ENCODE data around the gene KPTN.

KPTN gene

DNA sequence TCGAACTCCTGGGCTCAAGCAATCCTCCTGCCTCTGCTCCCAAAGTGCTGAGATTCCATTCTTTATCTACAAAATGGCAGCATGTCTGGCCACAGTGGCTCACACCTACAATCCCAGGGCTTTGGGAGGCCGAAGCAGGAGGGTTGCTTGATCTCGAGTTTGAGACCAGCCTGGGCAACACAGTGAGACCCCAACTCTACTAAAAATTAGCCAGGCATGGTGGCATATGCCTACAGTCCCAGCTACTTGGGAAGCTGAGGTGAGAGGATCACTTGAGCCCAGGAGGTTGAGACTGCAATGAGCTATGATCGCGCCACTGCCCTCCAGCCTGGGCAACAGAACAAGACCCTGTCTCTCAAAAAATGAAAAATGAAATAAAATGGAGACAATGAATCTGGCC is 24.7 kb upstream of the KPTN start:
- no peak for DNase-seq

DNA sequence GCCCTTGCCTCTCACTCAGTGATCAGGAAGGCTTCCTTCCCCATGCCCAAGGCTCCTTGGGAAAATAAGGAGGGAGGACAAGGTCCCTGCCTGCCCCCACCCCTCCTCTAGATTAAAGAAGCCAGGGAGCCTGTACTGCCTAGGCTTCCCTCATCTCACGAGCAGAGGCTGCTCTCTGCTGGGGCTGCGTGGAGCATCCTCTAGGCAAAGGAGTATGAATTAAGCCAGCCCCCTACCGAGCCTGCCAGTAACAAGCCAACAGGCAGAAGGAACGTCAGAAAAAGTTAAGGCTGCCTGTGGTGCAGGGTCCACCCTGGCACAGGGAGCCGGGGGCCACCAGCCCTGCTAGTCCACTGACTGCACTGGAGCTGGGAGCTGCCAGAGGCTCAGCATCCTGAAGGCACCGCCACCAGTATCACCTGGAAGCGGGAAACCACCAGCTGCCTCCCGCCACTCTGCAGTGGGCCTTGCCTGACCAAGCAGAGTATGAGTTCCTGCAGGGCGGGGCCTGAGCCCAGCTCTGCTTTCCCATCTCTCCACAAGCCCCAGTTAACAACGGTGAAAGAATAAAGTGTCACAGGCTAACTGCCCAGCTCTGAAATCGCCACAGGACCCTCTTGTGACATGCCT is 24.0 kb upstream of the KPTN start:
- DNase-seq = no peak

- DNase-seq = no peak
Observed at GRCh38 chr19:47507012-47507411, 23.0 kb upstream of the KPTN start.

DNA sequence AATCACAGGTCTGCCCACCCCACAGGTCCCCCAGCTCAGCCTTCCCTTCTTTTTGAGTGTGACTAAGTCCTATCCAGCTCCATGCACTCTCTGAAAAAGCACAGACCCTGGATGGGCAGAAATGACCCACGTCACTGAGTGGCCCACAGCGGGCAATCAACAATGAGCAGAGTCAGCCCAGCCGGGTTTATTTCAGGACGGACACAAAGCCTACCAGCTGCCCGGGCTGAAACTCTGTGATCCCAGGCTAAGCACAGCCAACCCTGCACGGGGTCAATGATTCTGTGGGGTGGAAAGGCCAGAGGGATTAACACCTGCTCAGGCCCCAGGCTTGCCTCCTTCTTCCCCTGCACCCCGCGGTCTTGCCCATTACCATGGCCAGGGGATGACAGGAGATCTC is 22.4 kb upstream of the KPTN start:
- no peak for DNase-seq

GRCh38 chr19:47505506-47505905 is 21.5 kb upstream of the KPTN start:
- no peak for DNase-seq

DNA sequence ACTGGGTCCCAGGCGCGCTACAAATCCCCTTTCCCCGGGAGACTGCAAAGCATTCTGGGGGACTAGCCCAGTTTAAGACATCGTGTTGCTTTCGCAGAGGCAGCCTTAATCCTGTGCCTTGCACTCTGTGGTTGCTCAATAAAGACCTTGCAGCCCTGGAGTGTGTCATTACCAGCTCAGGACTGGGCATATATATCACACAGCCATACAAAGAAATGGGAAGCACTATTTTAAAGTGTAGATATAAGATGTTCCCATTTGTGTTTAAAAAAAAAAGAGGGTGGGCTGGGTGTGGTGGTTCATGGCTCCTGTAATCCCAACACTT is 19.8 kb upstream of the KPTN start:
- no peak for DNase-seq

GRCh38 chr19:47503130-47503825 is 19.3 kb upstream of the KPTN start:
- DNase-seq = no peak

DNA sequence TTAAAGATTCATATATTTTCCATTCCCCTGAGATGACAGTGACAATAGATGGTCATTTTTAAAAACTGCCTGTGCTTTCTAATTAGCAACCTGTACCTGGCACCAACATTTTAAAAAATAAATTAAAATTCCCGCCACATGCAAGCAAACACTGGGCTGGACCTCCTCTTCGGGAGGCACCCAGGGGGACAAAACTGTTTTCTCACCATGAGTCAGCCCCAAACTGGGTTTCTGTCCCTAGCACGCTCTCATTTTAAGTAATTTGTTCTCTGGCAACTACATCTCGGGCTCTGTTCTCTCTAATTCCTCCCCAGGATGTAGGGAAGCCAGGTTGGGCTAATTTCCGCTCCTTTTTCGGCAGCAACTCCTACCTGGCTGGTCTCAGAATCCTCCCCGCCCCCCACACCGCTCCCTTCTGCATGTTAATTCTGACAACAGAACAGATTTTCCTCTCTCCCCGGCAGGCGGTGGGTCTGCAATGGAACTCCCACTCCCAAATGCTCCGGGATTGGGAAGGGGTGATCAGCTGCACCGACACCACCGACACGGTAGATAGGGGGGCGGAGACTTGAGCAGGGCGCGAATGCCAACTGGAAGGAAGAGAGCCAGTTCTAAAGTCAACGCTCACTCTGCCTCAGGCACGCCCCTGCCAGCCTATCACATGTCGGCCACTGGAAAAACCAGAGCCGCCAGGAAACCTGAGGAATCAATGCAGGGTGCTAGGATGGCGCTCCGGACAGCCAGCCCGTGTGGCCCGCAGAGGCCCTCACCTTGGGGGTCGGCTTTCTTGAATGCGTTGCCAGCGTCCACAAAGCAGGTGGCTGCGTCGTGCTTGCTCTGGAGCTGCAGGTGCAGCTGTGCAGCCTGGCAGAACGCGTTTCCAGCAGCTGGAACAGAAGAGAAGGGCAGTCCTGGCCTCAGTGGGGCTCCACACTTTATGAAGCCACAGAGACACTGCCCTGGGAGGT is 16.1 kb upstream of the KPTN start:
- DNase-seq = no peak

- DNase-seq = no peak
Observed at GRCh38 chr19:47499371-47499770, 15.4 kb upstream of the KPTN start.

GRCh38 chr19:47498561-47498960 is 14.5 kb upstream of the KPTN start:
- no peak for DNase-seq

DNA sequence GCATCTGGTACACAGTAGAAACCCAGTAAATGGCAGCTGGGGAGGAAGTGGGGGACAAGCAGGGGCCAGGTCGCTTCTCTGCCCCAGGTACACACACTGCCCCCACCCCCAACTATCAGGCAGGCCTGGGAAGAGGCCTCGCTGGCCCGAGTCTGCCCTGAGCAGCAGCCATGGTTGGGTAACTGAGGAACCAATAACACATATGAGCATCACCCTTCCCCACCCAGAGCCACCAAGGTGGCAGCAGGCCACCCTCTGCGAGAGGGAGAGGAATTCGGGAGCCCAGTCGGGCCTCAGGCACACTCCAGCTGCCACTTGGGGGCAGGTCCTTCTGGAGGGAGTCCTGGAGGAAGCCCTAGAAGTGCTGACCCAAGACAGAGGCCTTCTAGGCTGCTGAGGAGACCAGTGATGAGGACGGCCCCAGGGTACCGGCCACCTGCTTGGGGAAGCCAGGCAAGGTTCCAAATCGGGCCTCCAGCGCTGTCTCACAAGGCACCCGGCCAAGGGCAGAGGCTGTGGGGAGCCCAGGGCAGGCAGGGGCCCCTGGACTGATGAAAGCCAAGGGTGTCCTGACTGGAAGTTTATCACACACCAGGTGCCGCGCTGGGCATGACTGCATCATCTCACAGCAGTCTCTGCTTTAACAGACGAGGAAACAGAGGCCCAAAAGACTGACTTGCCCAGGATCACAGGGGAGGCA is 14.0 kb upstream of the KPTN start:
- DNase-seq = no peak

- DNase-seq = no peak
Observed at GRCh38 chr19:47497050-47497766, 13.2 kb upstream of the KPTN start.

DNA sequence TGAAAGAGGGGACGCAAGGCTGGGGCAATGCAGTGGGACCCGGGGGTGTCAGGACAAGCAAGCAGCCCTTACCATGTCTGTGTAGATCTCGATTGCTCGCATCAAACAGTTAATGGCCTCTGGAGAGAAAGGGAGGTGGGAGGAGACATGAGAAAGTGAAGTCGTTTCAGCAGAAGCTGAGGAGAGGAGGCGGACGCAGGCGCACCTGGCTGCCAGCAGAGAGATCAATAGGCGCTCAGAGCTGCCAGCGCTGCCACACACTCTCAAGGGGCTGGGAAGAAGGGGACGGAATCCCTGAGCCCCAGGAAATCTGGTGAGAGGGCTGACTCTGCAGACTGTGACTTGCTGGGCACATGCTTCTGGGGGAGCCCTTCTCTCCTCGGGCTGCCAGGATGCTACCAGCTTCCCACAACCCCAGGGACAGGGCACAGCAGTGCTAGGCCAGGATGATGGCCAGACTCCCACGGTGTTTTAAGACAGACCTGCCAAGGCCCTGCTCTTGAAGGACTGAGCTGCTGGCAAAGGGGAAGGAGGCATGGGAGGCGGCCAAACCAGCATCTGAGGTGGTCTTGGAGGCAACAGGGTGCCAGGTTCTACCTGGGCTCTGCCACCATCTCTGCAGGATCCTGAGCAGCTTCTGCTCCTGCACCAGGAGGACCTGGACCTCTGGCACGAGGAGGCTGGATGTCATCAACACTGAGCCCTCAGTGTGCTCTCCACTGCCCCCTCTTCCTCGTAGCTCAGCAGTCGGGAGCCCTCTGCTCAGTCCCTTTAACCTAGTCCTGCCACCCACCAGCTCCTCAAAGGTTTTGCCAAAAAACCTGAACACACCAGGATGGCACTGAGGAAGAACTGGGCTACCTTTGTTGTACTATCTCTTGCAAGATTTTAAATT is 11.7 kb upstream of the KPTN start:
- DNase-seq = no peak

- no peak for DNase-seq
Observed at GRCh38 chr19:47494729-47495128, 10.7 kb upstream of the KPTN start.

- no peak for DNase-seq
Observed at GRCh38 chr19:47494211-47494547, 10.2 kb upstream of the KPTN start.

GRCh38 chr19:47493378-47494210 is 9.6 kb upstream of the KPTN start:
- DNase-seq = no peak

GRCh38 chr19:47492571-47493377 is 8.8 kb upstream of the KPTN start:
- DNase-seq = no peak

- DNase-seq = no peak
Observed at GRCh38 chr19:47492137-47492533, 8.1 kb upstream of the KPTN start.

DNA sequence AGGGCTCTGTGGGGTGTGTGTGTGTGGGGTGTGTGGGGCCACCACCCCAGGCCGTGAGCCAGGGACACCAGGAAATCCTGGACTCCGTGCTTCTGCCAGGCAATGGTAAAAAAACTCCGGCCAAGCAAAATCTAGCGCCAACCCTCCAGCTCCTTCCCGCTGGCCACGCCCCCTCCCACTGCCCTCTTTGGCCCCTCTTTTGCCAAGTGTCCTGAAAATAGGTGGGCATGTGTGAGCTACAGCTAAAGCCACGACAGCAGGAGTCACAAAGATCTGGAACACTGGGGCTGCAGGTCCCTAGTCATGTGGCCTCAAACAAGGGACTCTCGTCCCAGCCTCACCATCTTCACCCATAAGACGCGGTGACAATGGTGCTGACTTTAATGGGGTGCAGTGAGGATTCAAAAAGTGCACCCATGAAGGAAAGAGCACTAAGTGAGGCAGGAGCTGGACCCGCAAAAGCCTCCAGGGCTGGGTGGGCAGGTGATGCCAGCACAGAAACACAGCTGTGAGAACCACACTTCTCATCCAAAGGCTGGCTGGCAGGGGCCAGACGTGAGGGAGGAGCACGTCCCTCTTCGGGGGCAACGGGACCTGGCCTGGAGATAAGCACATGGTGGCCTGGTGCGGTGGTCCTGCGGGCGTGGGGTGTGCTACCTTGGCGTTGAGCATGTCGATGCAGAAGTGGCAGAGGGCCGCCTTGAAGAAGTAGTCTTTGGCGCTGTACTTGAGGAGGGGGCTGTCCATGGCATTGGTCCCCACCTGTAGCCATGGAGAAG is 7.5 kb upstream of the KPTN start:
- DNase-seq = no peak
